ENCODE results near the gene SSBP4.
A peak's percentile ranks its signal among the peaks of the same experiment; 100 is the strongest.

SSBP4 gene

GRCh38 chr19:18421371-18421959 is 2.3 kb downstream of the SSBP4 start:
- no peaks in the 10 kb centered on the region for H3K9me3 Mint-ChIP-seq
- peak overlapping the region; percentile 41 for H3K4me3 Mint-ChIP-seq
- H3K4me1 Mint-ChIP-seq: peaks cover 58% of the 10 kb centered on the region

GRCh38 chr19:18422530-18423191 is 3.5 kb downstream of the SSBP4 start:
- Mint-ChIP-seq H3K27ac (no peak overlapping the region), H3K36me3 (no peaks in the 10 kb centered on the region), H3K9me3 (no peaks in the 10 kb centered on the region), H3K4me1 (peaks cover 50% of the 10 kb centered on the region), H3K4me3 (no peak overlapping the region), H3K27me3 (peaks cover 10% of the 10 kb centered on the region)
- ATAC-seq (ENCODE audit: low read depth): no peak
- DNase-seq (ENCODE audit: low spot score in 2 of 2): no peak

More at GRCh38 chr19:18421371-18421959, 2.3 kb downstream of the SSBP4 start:
- no peaks in the 10 kb centered on the region for H3K36me3 Mint-ChIP-seq
- H3K27me3 Mint-ChIP-seq: peaks cover 18% of the 10 kb centered on the region
- no peak overlapping the region for H3K27ac Mint-ChIP-seq
- ATAC-seq (ENCODE audit: low read depth) (no peak), DNase-seq (ENCODE audit: low spot score in 2 of 2) (no peak)

- Mint-ChIP-seq H3K27ac (no peak overlapping the region), H3K27me3 (peaks cover 3% of the 10 kb centered on the region), H3K36me3 (no peaks in the 10 kb centered on the region), H3K4me3 (no peak overlapping the region), H3K9me3 (no peaks in the 10 kb centered on the region), H3K4me1 (peaks cover 44% of the 10 kb centered on the region)
- DNase-seq (ENCODE audit: low spot score in 2 of 2): no peak
- ATAC-seq (ENCODE audit: low read depth): no peak
Measured at GRCh38 chr19:18423258-18424020, 4.2 kb downstream of the SSBP4 start.

GRCh38 chr19:18424122-18424889 is 5.1 kb downstream of the SSBP4 start:
- no peak for ATAC-seq (ENCODE audit: low read depth)
- Mint-ChIP-seq H3K27ac (no peak overlapping the region), H3K4me3 (no peak overlapping the region), H3K36me3 (no peaks in the 10 kb centered on the region), H3K4me1 (peaks cover 38% of the 10 kb centered on the region), H3K9me3 (no peaks in the 10 kb centered on the region), H3K27me3 (peaks cover 2% of the 10 kb centered on the region)
- no peak for DNase-seq (ENCODE audit: low spot score in 2 of 2)

GRCh38 chr19:18424890-18425514 is 5.8 kb downstream of the SSBP4 start:
- Mint-ChIP-seq H3K4me3 (no peak overlapping the region), H3K36me3 (no peaks in the 10 kb centered on the region), H3K27ac (no peak overlapping the region), H3K4me1 (peaks cover 38% of the 10 kb centered on the region), H3K27me3 (peaks cover 2% of the 10 kb centered on the region), H3K9me3 (no peaks in the 10 kb centered on the region)
- no peak for ATAC-seq (ENCODE audit: low read depth)
- no peak for DNase-seq (ENCODE audit: low spot score in 2 of 2)

- H3K4me1 Mint-ChIP-seq: peaks cover 36% of the 10 kb centered on the region
- ATAC-seq (ENCODE audit: low read depth) (no peak), DNase-seq (ENCODE audit: low spot score in 2 of 2) (no peak)
- H3K27ac Mint-ChIP-seq: peak overlapping the region; percentile 43
- H3K27me3 Mint-ChIP-seq: no peaks in the 10 kb centered on the region
- no peak overlapping the region for H3K4me3 Mint-ChIP-seq
- H3K9me3 Mint-ChIP-seq: no peaks in the 10 kb centered on the region
- no peaks in the 10 kb centered on the region for H3K36me3 Mint-ChIP-seq
Measured at GRCh38 chr19:18425515-18426415, 6.6 kb downstream of the SSBP4 start.

- peak overlapping the region; percentile 43 for H3K27ac Mint-ChIP-seq
- H3K27me3 Mint-ChIP-seq: no peaks in the 10 kb centered on the region
- no peak overlapping the region for H3K4me3 Mint-ChIP-seq
- H3K4me1 Mint-ChIP-seq: peaks cover 32% of the 10 kb centered on the region
- no peak for ATAC-seq (ENCODE audit: low read depth)
- no peaks in the 10 kb centered on the region for H3K9me3 Mint-ChIP-seq
- DNase-seq (ENCODE audit: low spot score in 2 of 2): no peak
- no peaks in the 10 kb centered on the region for H3K36me3 Mint-ChIP-seq
Measured at GRCh38 chr19:18426416-18426767, 7.2 kb downstream of the SSBP4 start.

- Mint-ChIP-seq H3K4me3 (no peak overlapping the region), H3K4me1 (peaks cover 26% of the 10 kb centered on the region), H3K36me3 (no peaks in the 10 kb centered on the region), H3K9me3 (no peaks in the 10 kb centered on the region), H3K27ac (peak overlapping the region; percentile 87), H3K27me3 (no peaks in the 10 kb centered on the region)
- DNase-seq (ENCODE audit: low spot score in 2 of 2) (no peak), ATAC-seq (ENCODE audit: low read depth) (no peak)
Measured at GRCh38 chr19:18427080-18427742, 8.0 kb downstream of the SSBP4 start.

GRCh38 chr19:18427743-18428113 is 8.5 kb downstream of the SSBP4 start:
- Mint-ChIP-seq H3K27me3 (no peaks in the 10 kb centered on the region), H3K9me3 (no peaks in the 10 kb centered on the region), H3K36me3 (no peaks in the 10 kb centered on the region), H3K27ac (peak overlapping the region; percentile 87), H3K4me3 (no peak overlapping the region), H3K4me1 (peaks cover 23% of the 10 kb centered on the region)
- ATAC-seq (ENCODE audit: low read depth): no peak
- DNase-seq (ENCODE audit: low spot score in 2 of 2): no peak

GRCh38 chr19:18428173-18428786 is 9.1 kb downstream of the SSBP4 start:
- peak overlapping the region; percentile 87 for H3K27ac Mint-ChIP-seq
- H3K4me1 Mint-ChIP-seq: peaks cover 18% of the 10 kb centered on the region
- no peaks in the 10 kb centered on the region for H3K36me3 Mint-ChIP-seq
- H3K9me3 Mint-ChIP-seq: no peaks in the 10 kb centered on the region
- no peak for DNase-seq (ENCODE audit: low spot score in 2 of 2)
- no peak for ATAC-seq (ENCODE audit: low read depth)
- H3K27me3 Mint-ChIP-seq: no peaks in the 10 kb centered on the region
- peak overlapping the region; percentile 73 for H3K4me3 Mint-ChIP-seq

GRCh38 chr19:18428787-18429674 is 9.8 kb downstream of the SSBP4 start:
- Mint-ChIP-seq H3K4me3 (peak overlapping the region; percentile 74), H3K27ac (peak overlapping the region; percentile 87), H3K36me3 (no peaks in the 10 kb centered on the region), H3K27me3 (no peaks in the 10 kb centered on the region), H3K4me1 (peaks cover 15% of the 10 kb centered on the region), H3K9me3 (no peaks in the 10 kb centered on the region)
- DNase-seq (ENCODE audit: low spot score in 2 of 2): peak; percentile 91 to 94
- peak; percentile 78 for ATAC-seq (ENCODE audit: low read depth)

All from memory B cell (primary cell).